GM12878 (cell line): ENCODE data around the gene CCDC85A. TPM values are rescaled to one million over a fixed set of nuclear protein-coding genes. Genes with fewer than 3 reads are reported as not detected.

Experiments
- ATAC-seq: fragments of 200-7000 bp; cut with Tn5 transposase; 3 replicates; pipeline ENCODE4 v1.9.1; 2020; ENCODE audit warnings: mild to moderate bottlenecking, moderate library complexity
- BruUV-seq: library from RNA; stranded (reverse); fragments of 400-500 nt; replicated peaks from 2 replicates; lab custom pipeline; 2021; lab: Mats Ljungman, UMichigan
- CTCF ChIA-PET: fragments of 300-600 bp; sonication (Branson Sonifier 250); formaldehyde crosslinking; extraction: SDS; loops from one replicate; lab custom pipeline; 2021; ENCODE audit warnings: inconsistent platforms; lab: Yijun Ruan, JAX
- POLR2A ChIA-PET: fragments of 350-600 bp; formaldehyde crosslinking; extraction: SDS; loops from one replicate; lab custom pipeline; 2021; ENCODE audit warnings: inconsistent platforms; lab: Charles Lee
- RAD21 ChIA-PET: fragments of 300-600 bp; sonication (Branson Sonifier 250); formaldehyde crosslinking; loops from one replicate; lab custom pipeline; 2023; ENCODE audit warnings: antibody characterized with exemption; ENCODE audit not compliant: unreplicated experiment; lab: Charles Lee
- SMC1A ChIA-PET: fragments of 300-600 bp; sonication (Branson Sonifier 250); formaldehyde crosslinking; loops from one replicate; lab custom pipeline; 2023; ENCODE audit not compliant: unreplicated experiment, uncharacterized antibody; lab: Charles Lee
- DNase-seq: peaks from one replicate; pipeline ENCODE4 v3.0.0-alpha.2; 2011; ENCODE audit warnings: low read depth, low spot score
- FAIRE-seq: peaks from 3 replicates; lab custom pipeline; 2011; peaks lifted over from hg19 to GRCh38; lab: Jason Lieb, UNC
- H2AFZ ChIP-seq: 2 replicates; pipeline ENCODE4 v1.6.0; 2011; ENCODE audit warnings: low read depth, low read length, control low read depth; ENCODE audit not compliant: control insufficient read depth
- H3K27ac ChIP-seq: 2 replicates; pipeline ENCODE4 v1.5.1; 2011; ENCODE audit warnings: control low read depth; ENCODE audit not compliant: control insufficient read depth, insufficient read depth
- H3K27me3 ChIP-seq, 2 experiments: replicated peaks in 1 of 2; 2 replicates each; pipeline versions ENCODE4 v1.6.0 to v1.6.1; 2011; ENCODE audit warnings: low read length in 1 of 2; ENCODE audit not compliant: control insufficient read depth in 2 of 2, insufficient read depth in 2 of 2
- H3K36me3 ChIP-seq, 2 experiments: 2 replicates each; pipeline ENCODE4 v1.5.1; 2011; ENCODE audit warnings: low read length in 1 of 2; ENCODE audit not compliant: control insufficient read depth in 2 of 2, insufficient read depth in 2 of 2
- H3K4me1 ChIP-seq: 2 replicates; pipeline ENCODE4 v1.6.1; 2011; ENCODE audit warnings: mild to moderate bottlenecking, low read length, moderate library complexity, mixed read lengths; ENCODE audit not compliant: control insufficient read depth, insufficient read depth
- H3K4me2 ChIP-seq: 2 replicates; pipeline ENCODE4 v1.6.0; 2011; ENCODE audit warnings: control low read depth; ENCODE audit not compliant: control insufficient read depth, insufficient read depth
- H3K4me3 ChIP-seq: fragments of 200-600 bp; sonication (generic); 2 replicates; pipeline ENCODE4 v1.5.1; 2016
- H3K79me2 ChIP-seq: 2 replicates; pipeline ENCODE4 v1.6.0; 2011; ENCODE audit warnings: low read length; ENCODE audit not compliant: control insufficient read depth, insufficient read depth
- H3K9ac ChIP-seq: 2 replicates; pipeline ENCODE4 v1.8.0; 2011; ENCODE audit warnings: low read length, control low read depth, mixed read lengths; ENCODE audit not compliant: control insufficient read depth, insufficient read depth
- H3K9me3 ChIP-seq: replicated peaks from 3 replicates; pipeline ENCODE4 v1.5.1; 2011; ENCODE audit warnings: mild to moderate bottlenecking, low read length; ENCODE audit not compliant: control insufficient read depth, insufficient read depth
- H4K20me1 ChIP-seq: 2 replicates; pipeline ENCODE4 v1.6.0; 2011; ENCODE audit not compliant: control insufficient read depth, insufficient read depth
- BHLHE40 ChIP-seq, 2 experiments: fragments of 450-650 bp in 1 of 2; IDR thresholded peaks; 2 replicates each; pipeline ENCODE4 v1.6.1; 2011 to 2017; ENCODE audit warnings: low read depth in 2 of 2, borderline replicate concordance in 1 of 2, improper control_type of control experiment in 1 of 2, low read length in 1 of 2, mild to moderate bottlenecking in 1 of 2
- GATAD2B ChIP-seq: fragments of 450-650 bp; conservative IDR thresholded peaks from 2 replicates; pipeline ENCODE4 v1.6.1; 2017; ENCODE audit warnings: low read depth, mild to moderate bottlenecking, moderate library complexity
- HDAC2 ChIP-seq: fragments of 200-600 bp; sonication (generic); IDR thresholded peaks from 2 replicates; pipeline ENCODE4 v1.6.1; 2017
- MLLT1 ChIP-seq: fragments of 450-650 bp; IDR thresholded peaks from 2 replicates; pipeline ENCODE4 v1.6.1; 2016; ENCODE audit warnings: mild to moderate bottlenecking
- NFYA ChIP-seq: IDR thresholded peaks from 2 replicates; pipeline ENCODE4 v1.6.1; 2011; ENCODE audit warnings: low read depth, mild to moderate bottlenecking, low read length, improper control_type of control experiment, borderline replicate concordance
- PML ChIP-seq: IDR thresholded peaks from 2 replicates; pipeline ENCODE4 v1.6.1; 2012; ENCODE audit warnings: low read length, inconsistent platforms
- ZSCAN29 ChIP-seq: fragments of 450-650 bp; IDR thresholded peaks from 2 replicates; pipeline ENCODE4 v1.6.1; 2017; ENCODE audit warnings: mild to moderate bottlenecking, moderate library complexity
- WGBS: methylation state at CpG from one replicate; pipeline ENCODE4 v1.1.6; 2016; ENCODE audit warnings: low lambda C conversion rate; ENCODE audit not compliant: insufficient replicate concordance, insufficient coverage; ENCODE audit errors: missing lambda C conversion rate; 5-methylcytosine and 5-hydroxymethylcytosine counted together
- in situ Hi-C: fragments of 300-500 bp; cut with MboI; formaldehyde crosslinking; loops from 9 replicates; pipeline ENCODE4 v1.14.3; 2018; ENCODE audit warnings: mixed read lengths
- intact Hi-C: fragments of 100-400 bp; cut with micrococcal nuclease; formaldehyde crosslinking; loops from one replicate; pipeline ENCODE4 v1.14.2; 2022; ENCODE audit not compliant: unreplicated experiment
- polyA plus RNA-seq, 11 experiments: library from polyadenylated mRNA; depleted of rRNA in 4 of 11; unstranded in 6 of 11; stranded (reverse) in 5 of 11; fragments of >200 nt; fragmentation: Nextera tagmentation in 4 of 11; fragmentation: Illumina TruSeq in 1 of 11; extraction: Ambion mirVana in 4 of 11; extraction: Trizol in 1 of 11; gene quantifications; 1 replicate in 1 of 11; 2 replicates in 10 of 11; pipeline versions ENCODE4 v1.2.1 to v1.2.3, GENCODE V29; 2011 to 2016; ENCODE audit warnings: inconsistent platforms in 2 of 11, missing spikeins in 2 of 11, low read depth in 1 of 11
- total RNA-seq, 4 experiments: library from RNA; depleted of rRNA in 3 of 4; stranded (reverse); fragments of >200 nt in 3 of 4; fragmentation: Illumina TruSeq in 1 of 4; extraction: Trizol in 1 of 4; gene quantifications; 2 replicates each; pipeline versions ENCODE4 v1.2.1 to v1.2.3, GENCODE V29; 2013 to 2021
- TF ChIP-seq, protein P1 (sequence below): fragments of 450-650 bp; IDR thresholded peaks from 2 replicates; pipeline ENCODE4 v1.6.1; 2016; ENCODE audit warnings: mild to moderate bottlenecking, moderate library complexity, borderline replicate concordance
- TF ChIP-seq, protein P2 (sequence below), 3 experiments: IDR thresholded peaks in 2 of 3; conservative IDR thresholded peaks in 1 of 3; 2 replicates each; pipeline ENCODE4 v1.5.1; 2011; ENCODE audit warnings: low read depth in 3 of 3, low read length in 3 of 3, mild to moderate bottlenecking in 3 of 3, control low read depth in 2 of 3, moderate library complexity in 2 of 3, inconsistent platforms in 1 of 3, mixed read lengths in 1 of 3; ENCODE audit not compliant: control insufficient read depth in 2 of 3, insufficient read depth in 1 of 3; ENCODE audit errors: extremely low read depth in 1 of 3

Gene CCDC85A
- total and polyA plus RNA-seq, 10 of the 15 experiments (the other 5 are each of a cell fraction or from before 2014, with no cell fraction given) = 0.02 to 0.57 (median 0.04) TPM; not detected in 7

GRCh38 chr2:56170988-56171387, 12.8 kb upstream of the CCDC85A start (continued):
- TF ChIP-seq, protein P1, sequence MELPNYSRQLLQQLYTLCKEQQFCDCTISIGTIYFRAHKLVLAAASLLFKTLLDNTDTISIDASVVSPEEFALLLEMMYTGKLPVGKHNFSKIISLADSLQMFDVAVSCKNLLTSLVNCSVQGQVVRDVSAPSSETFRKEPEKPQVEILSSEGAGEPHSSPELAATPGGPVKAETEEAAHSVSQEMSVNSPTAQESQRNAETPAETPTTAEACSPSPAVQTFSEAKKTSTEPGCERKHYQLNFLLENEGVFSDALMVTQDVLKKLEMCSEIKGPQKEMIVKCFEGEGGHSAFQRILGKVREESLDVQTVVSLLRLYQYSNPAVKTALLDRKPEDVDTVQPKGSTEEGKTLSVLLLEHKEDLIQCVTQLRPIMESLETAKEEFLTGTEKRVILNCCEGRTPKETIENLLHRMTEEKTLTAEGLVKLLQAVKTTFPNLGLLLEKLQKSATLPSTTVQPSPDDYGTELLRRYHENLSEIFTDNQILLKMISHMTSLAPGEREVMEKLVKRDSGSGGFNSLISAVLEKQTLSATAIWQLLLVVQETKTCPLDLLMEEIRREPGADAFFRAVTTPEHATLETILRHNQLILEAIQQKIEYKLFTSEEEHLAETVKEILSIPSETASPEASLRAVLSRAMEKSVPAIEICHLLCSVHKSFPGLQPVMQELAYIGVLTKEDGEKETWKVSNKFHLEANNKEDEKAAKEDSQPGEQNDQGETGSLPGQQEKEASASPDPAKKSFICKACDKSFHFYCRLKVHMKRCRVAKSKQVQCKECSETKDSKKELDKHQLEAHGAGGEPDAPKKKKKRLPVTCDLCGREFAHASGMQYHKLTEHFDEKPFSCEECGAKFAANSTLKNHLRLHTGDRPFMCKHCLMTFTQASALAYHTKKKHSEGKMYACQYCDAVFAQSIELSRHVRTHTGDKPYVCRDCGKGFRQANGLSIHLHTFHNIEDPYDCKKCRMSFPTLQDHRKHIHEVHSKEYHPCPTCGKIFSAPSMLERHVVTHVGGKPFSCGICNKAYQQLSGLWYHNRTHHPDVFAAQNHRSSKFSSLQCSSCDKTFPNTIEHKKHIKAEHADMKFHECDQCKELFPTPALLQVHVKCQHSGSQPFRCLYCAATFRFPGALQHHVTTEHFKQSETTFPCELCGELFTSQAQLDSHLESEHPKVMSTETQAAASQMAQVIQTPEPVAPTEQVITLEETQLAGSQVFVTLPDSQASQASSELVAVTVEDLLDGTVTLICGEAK = no peak

GRCh38 chr2:56175779-56176178, 8.0 kb upstream of the CCDC85A start:
- no peak overlapping the region for H3K4me3 ChIP-seq
- no peaks in the 10 kb centered on the region for H3K9me3 ChIP-seq
- H3K27ac ChIP-seq = no peak overlapping the region
- DNase-seq = no peak
- BruUV-seq = no TSS peak
- no peak for ATAC-seq
- ChIA-PET CTCF (no interaction called here), POLR2A (no interaction called here), RAD21 (no interaction called here), SMC1A (interaction anchor here (3.0 kb wide), 1 partner anchor 11 kb away, joined by 7 read pairs; no protein-coding TSS in a partner anchor)
- FAIRE-seq = no peak
- H3K9ac ChIP-seq = no peak overlapping the region
- no peak overlapping the region for H2AFZ ChIP-seq
- in situ Hi-C loops = no loop called here
- no peaks in the 10 kb centered on the region for H3K79me2 ChIP-seq
- WGBS = 2% methylated on average over 2 of the region's 2 CpGs
- intact Hi-C loops = no loop called here
- no peaks in the 10 kb centered on the region for H3K36me3 ChIP-seq
- no peaks in the 10 kb centered on the region for H4K20me1 ChIP-seq
- no peak overlapping the region for H3K4me2 ChIP-seq
- no peaks in the 10 kb centered on the region for H3K27me3 ChIP-seq
- no peaks in the 10 kb centered on the region for H3K4me1 ChIP-seq
- no peak for TF ChIP-seq BHLHE40 (IDR thresholded peaks at IDR 0.05; ENCODE audit: borderline replicate concordance in 1 of 2, low read depth in 2 of 2, low read length in 1 of 2)
- TF ChIP-seq NFYA = no peak
- TF ChIP-seq, protein P1 = no peak
- TF ChIP-seq HDAC2 = no peak
- TF ChIP-seq PML = no peak
- no peak for TF ChIP-seq GATAD2B
- no peak for TF ChIP-seq MLLT1
- TF ChIP-seq, protein P2, sequence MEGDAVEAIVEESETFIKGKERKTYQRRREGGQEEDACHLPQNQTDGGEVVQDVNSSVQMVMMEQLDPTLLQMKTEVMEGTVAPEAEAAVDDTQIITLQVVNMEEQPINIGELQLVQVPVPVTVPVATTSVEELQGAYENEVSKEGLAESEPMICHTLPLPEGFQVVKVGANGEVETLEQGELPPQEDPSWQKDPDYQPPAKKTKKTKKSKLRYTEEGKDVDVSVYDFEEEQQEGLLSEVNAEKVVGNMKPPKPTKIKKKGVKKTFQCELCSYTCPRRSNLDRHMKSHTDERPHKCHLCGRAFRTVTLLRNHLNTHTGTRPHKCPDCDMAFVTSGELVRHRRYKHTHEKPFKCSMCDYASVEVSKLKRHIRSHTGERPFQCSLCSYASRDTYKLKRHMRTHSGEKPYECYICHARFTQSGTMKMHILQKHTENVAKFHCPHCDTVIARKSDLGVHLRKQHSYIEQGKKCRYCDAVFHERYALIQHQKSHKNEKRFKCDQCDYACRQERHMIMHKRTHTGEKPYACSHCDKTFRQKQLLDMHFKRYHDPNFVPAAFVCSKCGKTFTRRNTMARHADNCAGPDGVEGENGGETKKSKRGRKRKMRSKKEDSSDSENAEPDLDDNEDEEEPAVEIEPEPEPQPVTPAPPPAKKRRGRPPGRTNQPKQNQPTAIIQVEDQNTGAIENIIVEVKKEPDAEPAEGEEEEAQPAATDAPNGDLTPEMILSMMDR (IDR thresholded peaks at IDR 0.05 in 2 of 3, conservative IDR thresholded peaks at IDR 0.05 in 1 of 3; ENCODE audit: control insufficient read depth in 2 of 3, extremely low read depth in 1 of 3, insufficient read depth in 1 of 3, low read depth in 3 of 3, low read length in 3 of 3) = no peak
- TF ChIP-seq ZSCAN29 = no peak
